ENCODE results near the gene COL6A5.

COL6A5 gene

DNA sequence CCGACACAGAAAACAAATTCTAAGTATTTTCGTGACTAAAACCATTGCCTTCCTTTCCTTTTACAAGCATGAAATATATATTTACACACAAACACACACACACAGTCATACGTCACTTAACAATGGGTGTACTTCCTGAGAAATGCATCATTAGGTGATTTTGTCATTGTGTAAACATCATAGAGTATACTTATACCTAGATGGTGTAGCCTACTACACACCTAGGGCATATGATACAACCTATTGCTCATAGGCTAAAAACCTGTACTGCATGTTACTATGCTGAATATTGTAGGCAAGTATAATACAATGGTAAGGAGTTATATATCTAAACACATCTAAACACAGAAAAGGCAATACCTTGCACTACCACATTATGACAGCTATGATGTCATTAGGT is 28.6 kb downstream of the COL6A5 start:
- TF ChIP-seq, protein P1, sequence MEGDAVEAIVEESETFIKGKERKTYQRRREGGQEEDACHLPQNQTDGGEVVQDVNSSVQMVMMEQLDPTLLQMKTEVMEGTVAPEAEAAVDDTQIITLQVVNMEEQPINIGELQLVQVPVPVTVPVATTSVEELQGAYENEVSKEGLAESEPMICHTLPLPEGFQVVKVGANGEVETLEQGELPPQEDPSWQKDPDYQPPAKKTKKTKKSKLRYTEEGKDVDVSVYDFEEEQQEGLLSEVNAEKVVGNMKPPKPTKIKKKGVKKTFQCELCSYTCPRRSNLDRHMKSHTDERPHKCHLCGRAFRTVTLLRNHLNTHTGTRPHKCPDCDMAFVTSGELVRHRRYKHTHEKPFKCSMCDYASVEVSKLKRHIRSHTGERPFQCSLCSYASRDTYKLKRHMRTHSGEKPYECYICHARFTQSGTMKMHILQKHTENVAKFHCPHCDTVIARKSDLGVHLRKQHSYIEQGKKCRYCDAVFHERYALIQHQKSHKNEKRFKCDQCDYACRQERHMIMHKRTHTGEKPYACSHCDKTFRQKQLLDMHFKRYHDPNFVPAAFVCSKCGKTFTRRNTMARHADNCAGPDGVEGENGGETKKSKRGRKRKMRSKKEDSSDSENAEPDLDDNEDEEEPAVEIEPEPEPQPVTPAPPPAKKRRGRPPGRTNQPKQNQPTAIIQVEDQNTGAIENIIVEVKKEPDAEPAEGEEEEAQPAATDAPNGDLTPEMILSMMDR (IDR thresholded peaks at IDR 0.05; ENCODE audit: borderline replicate concordance, control extremely low read depth, extremely low read depth, insufficient read depth, missing control alignments), result no peak
- in situ Hi-C loops (cut with MboI; ENCODE audit: low sequenced_read_pairs, unreplicated experiment), result no loop called here
- no peak for DNase-seq (ENCODE audit: low spot score)

DNA sequence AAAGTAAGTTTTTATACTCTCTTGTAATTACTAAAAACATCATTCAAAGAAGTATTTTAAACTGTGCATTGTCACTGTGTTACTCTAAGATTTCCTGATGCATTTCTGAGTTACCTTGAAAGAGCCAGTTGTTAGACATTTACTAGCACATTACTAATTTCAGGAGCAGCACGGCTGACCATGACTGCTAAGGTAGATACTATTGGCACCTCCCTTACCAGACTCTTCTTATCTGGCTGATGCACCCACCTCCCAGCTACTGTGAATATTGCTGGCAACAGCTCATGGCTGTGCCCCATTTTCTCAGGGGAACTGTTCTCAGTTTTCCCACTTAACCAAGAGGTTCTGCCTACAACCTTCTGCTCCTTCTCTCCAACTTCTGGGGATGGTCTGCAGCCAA is 29.4 kb downstream of the COL6A5 start:
- DNase-seq (ENCODE audit: low spot score), result no peak
- TF ChIP-seq, protein P1 (IDR thresholded peaks at IDR 0.05; ENCODE audit: borderline replicate concordance, control extremely low read depth, extremely low read depth, insufficient read depth, missing control alignments), result no peak
- in situ Hi-C loops (cut with MboI; ENCODE audit: low sequenced_read_pairs, unreplicated experiment), result no loop called here

DNA sequence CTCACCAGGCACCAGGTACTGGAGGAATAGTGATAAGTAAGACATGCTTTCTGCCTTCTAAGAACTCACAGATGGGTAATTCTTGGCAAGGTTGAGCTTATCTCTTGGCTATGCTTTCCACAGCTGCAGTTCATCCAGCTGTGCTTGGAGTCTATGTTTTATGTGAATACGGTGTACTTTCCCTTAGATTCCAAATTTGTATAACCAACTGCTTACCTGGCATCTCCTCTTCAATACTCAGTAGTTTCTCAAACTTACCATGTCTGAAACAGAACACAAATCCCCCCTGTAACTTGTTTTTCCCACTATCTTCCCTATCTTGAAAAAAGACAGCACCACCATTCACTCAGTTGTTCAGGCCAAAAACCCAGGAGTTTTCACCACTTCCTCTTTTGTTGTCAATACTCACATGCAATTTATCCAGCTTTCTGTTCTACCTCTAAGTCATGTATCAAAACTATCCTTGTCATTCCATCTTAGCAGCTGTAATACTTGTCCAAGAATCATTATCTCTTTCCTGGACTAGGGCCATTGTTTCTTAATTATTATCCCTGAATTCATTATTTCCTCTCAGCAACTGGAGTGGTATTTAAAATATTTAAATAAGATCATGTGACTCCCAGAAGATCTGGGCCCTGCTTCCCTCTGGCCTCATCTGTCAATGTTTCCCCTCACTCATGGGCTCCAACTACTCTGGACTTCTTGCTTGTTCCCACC is 32.6 kb downstream of the COL6A5 start:
- TF ChIP-seq, protein P1 (IDR thresholded peaks at IDR 0.05; ENCODE audit: borderline replicate concordance, control extremely low read depth, extremely low read depth, insufficient read depth, missing control alignments), result no peak
- DNase-seq (ENCODE audit: low spot score), result no peak
- in situ Hi-C loops (cut with MboI; ENCODE audit: low sequenced_read_pairs, unreplicated experiment), result no loop called here

DNA sequence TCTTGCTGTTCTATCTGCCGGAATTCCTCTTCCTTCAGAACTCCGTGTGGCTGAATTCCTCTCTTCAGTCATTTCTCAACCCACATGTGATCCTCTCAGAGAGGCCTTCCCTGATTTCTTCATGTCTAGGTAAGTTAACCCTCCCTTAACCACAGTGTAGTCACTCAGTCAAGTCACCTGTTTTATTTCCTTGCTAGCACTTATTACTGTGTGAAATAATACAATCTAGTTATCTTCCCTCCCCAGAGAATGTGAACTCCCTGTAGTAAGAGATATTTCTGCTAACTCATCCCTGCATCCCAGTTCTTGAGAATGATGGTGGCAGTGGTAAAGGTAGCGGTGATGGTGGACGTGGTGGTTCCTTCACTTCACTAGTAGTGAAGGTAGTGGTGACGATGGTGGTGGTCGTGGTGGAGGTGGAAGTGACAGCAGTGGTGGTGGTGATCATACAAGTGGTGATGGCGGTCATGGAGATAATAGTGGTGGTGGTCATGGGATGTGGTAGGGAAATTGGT is 33.3 kb downstream of the COL6A5 start:
- TF ChIP-seq, protein P1 (IDR thresholded peaks at IDR 0.05; ENCODE audit: borderline replicate concordance, control extremely low read depth, extremely low read depth, insufficient read depth, missing control alignments), result no peak
- in situ Hi-C loops (cut with MboI; ENCODE audit: low sequenced_read_pairs, unreplicated experiment), result no loop called here
- DNase-seq (ENCODE audit: low spot score), result no peak

DNA sequence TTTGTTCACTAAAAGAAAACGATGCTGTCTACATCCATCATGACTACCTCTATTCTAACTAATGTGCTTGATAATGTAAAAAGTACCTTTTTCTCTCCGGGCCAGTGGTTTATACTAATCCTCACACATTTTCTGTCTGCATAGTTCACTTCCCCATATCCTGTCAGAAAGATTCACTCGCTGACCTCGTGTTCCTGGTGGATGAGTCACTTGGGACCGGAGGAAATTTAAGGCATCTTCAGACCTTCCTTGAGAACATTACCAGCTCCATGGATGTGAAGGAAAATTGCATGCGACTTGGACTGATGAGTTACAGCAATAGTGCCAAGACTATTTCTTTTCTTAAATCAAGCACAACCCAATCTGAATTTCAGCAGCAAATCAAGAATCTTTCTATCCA is 33.8 kb downstream of the COL6A5 start:
- no peak for DNase-seq (ENCODE audit: low spot score)

DNA sequence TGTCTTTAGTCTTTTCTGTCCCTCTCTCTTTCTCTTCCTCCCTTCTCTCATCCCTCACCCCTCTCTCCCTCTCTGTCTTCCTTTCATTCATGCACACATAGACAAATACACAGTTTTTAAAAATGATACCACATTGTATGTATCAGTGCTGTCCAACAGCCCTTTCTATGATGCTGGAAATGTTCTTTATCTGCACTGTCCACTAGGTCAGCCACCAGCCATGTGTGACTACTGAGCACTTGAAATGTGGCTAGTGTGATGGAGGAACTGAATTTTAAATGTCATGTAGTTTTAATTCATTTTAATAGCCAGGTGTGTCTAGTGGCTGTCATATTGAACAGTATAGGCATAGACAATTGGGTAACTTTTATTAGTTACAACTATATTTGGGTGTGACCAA is 34.9 kb downstream of the COL6A5 start:
- TF ChIP-seq, protein P1 (IDR thresholded peaks at IDR 0.05; ENCODE audit: borderline replicate concordance, control extremely low read depth, extremely low read depth, insufficient read depth, missing control alignments), result no peak
- in situ Hi-C loops (cut with MboI; ENCODE audit: low sequenced_read_pairs, unreplicated experiment), result no loop called here

More for the DNA sequence above, 33.8 kb downstream of the COL6A5 start:
- in situ Hi-C loops (cut with MboI; ENCODE audit: low sequenced_read_pairs, unreplicated experiment), result no loop called here
- TF ChIP-seq, protein P1 (IDR thresholded peaks at IDR 0.05; ENCODE audit: borderline replicate concordance, control extremely low read depth, extremely low read depth, insufficient read depth, missing control alignments), result no peak

More for the DNA sequence above, 34.9 kb downstream of the COL6A5 start:
- no peak for DNase-seq (ENCODE audit: low spot score)

Measured in GM13976 (cell line).